Esophagus muscularis mucosa (tissue), 4 donors: ENCODE data around the gene ZNF534. TPM values are rescaled to one million over a fixed set of nuclear protein-coding genes. Genes with fewer than 3 reads are reported as not detected.
A peak's percentile ranks its signal among the peaks of the same experiment; 100 is the strongest.
"Not testable (repeated sequence)": the region's sequence is repeated elsewhere in the genome, so short reads cannot be mapped to it uniquely, and the experiment has no call there.

Source experiments
- DNase-seq: peaks from one replicate; pipeline ENCODE4 v3.0.0-alpha.2; 2017; ENCODE audit errors: extremely low spot score
- H3K27ac ChIP-seq, 4 donors: fragments of 200-600 bp; sonication (generic); replicated peaks in 1 of 4; 1 replicate in 3 of 4; 2 replicates in 1 of 4; pipeline ENCODE4 v1.5.1; 2016 to 2019; ENCODE audit warnings: mild to moderate bottlenecking in 1 of 4
- H3K27me3 ChIP-seq, 4 donors: fragments of 200-600 bp; sonication (generic); one replicate each; pipeline versions ENCODE4 v1.5.1 to v1.6.0; 2016 to 2019
- H3K36me3 ChIP-seq, 4 donors: fragments of 200-600 bp; sonication (generic); one replicate each; pipeline ENCODE4 v1.5.1; 2016 to 2019
- H3K4me1 ChIP-seq, 4 donors: fragments of 200-600 bp; sonication (generic); one replicate each; pipeline ENCODE4 v1.5.1; 2016 to 2019
- H3K4me3 ChIP-seq, 4 donors: fragments of 200-600 bp; sonication (generic); 1 replicate in 2 of 4; 2 replicates in 2 of 4; pipeline ENCODE4 v1.5.1; 2016 to 2019; ENCODE audit warnings: mild to moderate bottlenecking in 4 of 4, moderate library complexity in 1 of 4
- H3K9me3 ChIP-seq, 4 donors: fragments of 200-600 bp; sonication (generic); 1 replicate in 3 of 4; 2 replicates in 1 of 4; pipeline ENCODE4 v1.5.1; 2016 to 2019
- CTCF ChIP-seq, 3 experiments: fragments of 200-600 bp in 2 of 3; fragments of 450-650 bp in 1 of 3; sonication (generic) in 2 of 3; IDR thresholded peaks; one replicate each; pipeline ENCODE4 v1.5.1; 2017 to 2019; ENCODE audit warnings: antibody characterized with exemption in 3 of 3, mild to moderate bottlenecking in 2 of 3, moderate library complexity in 1 of 3
- EP300 ChIP-seq: sonication (generic); formaldehyde crosslinking; IDR thresholded peaks from one replicate; pipeline ENCODE4 v1.6.1; 2017; ENCODE audit warnings: antibody characterized with exemption
- POLR2A ChIP-seq: fragments of 450-650 bp; IDR thresholded peaks from one replicate; pipeline ENCODE4 v1.6.1; 2017; ENCODE audit warnings: antibody characterized with exemption, moderate library complexity, mild to moderate bottlenecking, low read depth
- POLR2AphosphoS5 ChIP-seq, 2 donors: sonication (generic); formaldehyde crosslinking; IDR thresholded peaks; one replicate each; pipeline ENCODE4 v1.6.1; 2017; ENCODE audit warnings: antibody characterized with exemption in 2 of 2
- WGBS: methylation state at CpG from one replicate; pipeline ENCODE4 v1.1.5; 2018; 5-methylcytosine and 5-hydroxymethylcytosine counted together
- intact Hi-C: fragments of 100-400 bp; cut with DNase I; formaldehyde crosslinking; loops from one replicate; pipeline ENCODE4 v1.15.1; 2023
- total RNA-seq, 4 donors: library from RNA; depleted of rRNA; stranded (reverse); fragments of >200 nt; gene quantifications; one replicate each; pipeline versions ENCODE4 v1.1.0 to v1.2.1, GENCODE V29; 2016

ZNF534 gene
- total RNA-seq, 4 donors from 2014 or later, result 0.17 to 0.63 (median 0.43) TPM

GRCh38 chr19:52492201-52492993 lies 63.4 kb downstream of the ZNF534 start:
- no peak for TF ChIP-seq CTCF (IDR thresholded peaks at IDR 0.05)
- TF ChIP-seq POLR2A, result no peak
- no peak for TF ChIP-seq EP300
- TF ChIP-seq POLR2AphosphoS5 (IDR thresholded peaks at IDR 0.05), result no peak
- peaks cover 0 to 8% (median 2%) of the 10 kb centered on the region in 4 donors for H3K36me3 ChIP-seq
- peak overlapping the region; percentile 34 to 48 (median 46) for H3K4me3 ChIP-seq
- peaks cover 0 to 15% (median 0%) of the 10 kb centered on the region in 4 donors for H3K4me1 ChIP-seq
- DNase-seq, result no peak
- H3K27me3 ChIP-seq, result no peaks in the 10 kb centered on the region
- WGBS, result 31% methylated on average over 17 of the region's 37 CpGs
- intact Hi-C loops, result no loop called here
- peaks cover 0 to 71% (median 31%) of the 10 kb centered on the region in 4 donors for H3K9me3 ChIP-seq
- H3K27ac ChIP-seq, result no peak overlapping the region

- Histone ChIP-seq H3K4me1 (peaks cover 0 to 15% (median 0%) of the 10 kb centered on the region in 4 donors), H3K9me3 (peaks cover 0 to 66% (median 25%) of the 10 kb centered on the region in 4 donors), H3K36me3 (peaks cover 0 to 8% (median 2%) of the 10 kb centered on the region in 4 donors), H3K27me3 (no peaks in the 10 kb centered on the region), H3K4me3 (peak overlapping the region; percentile 34 to 48 (median 46)), H3K27ac (no peak overlapping the region)
- TF ChIP-seq CTCF (IDR thresholded peaks at IDR 0.05) (peak; percentile 24 to 43 (median 37)), EP300 (no peak)
- DNase-seq, result no peak
- intact Hi-C loops, result no loop called here
- 7% methylated on average over 19 of the region's 28 CpGs for WGBS
These were observed 64.1 kb downstream of the ZNF534 start for GRCh38 chr19:52492994-52493470.

GRCh38 chr19:52494518-52494917 lies 65.6 kb downstream of the ZNF534 start:
- peaks cover 0 to 14% (median 2%) of the 10 kb centered on the region in 4 donors for H3K36me3 ChIP-seq

GRCh38 chr19:52498571-52498970 lies 69.6 kb downstream of the ZNF534 start:
- Histone ChIP-seq H3K36me3 (peaks cover 12 to 34% (median 23%) of the 10 kb centered on the region in 4 donors), H3K27me3 (no peaks in the 10 kb centered on the region), H3K4me1 (no peaks in the 10 kb centered on the region), H3K9me3 (peaks cover 0 to 36% (median 9%) of the 10 kb centered on the region in 4 donors), H3K27ac (no peak overlapping the region), H3K4me3 (no peak overlapping the region)
- intact Hi-C loops, result no loop called here
- 99% methylated on average over 8 of the region's 8 CpGs for WGBS
- no peak for DNase-seq
- TF ChIP-seq POLR2AphosphoS5 (IDR thresholded peaks at IDR 0.05) (no peak), POLR2A (no peak), EP300 (no peak), CTCF (IDR thresholded peaks at IDR 0.05) (no peak)

More at GRCh38 chr19:52494518-52494917, 65.6 kb downstream of the ZNF534 start:
- Histone ChIP-seq H3K27ac (no peak overlapping the region), H3K4me3 (no peak overlapping the region), H3K4me1 (peaks cover 0 to 15% (median 0%) of the 10 kb centered on the region in 4 donors), H3K27me3 (no peaks in the 10 kb centered on the region), H3K9me3 (peaks cover 0 to 54% (median 16%) of the 10 kb centered on the region in 4 donors)
- TF ChIP-seq EP300 (no peak), POLR2A (no peak), POLR2AphosphoS5 (IDR thresholded peaks at IDR 0.05) (no peak), CTCF (IDR thresholded peaks at IDR 0.05) (no peak)
- no peak for DNase-seq
- 95% methylated on average over 3 of the region's 3 CpGs for WGBS
- intact Hi-C loops, result no loop called here

- H3K27ac ChIP-seq, intact Hi-C loops, H3K27me3 ChIP-seq, DNase-seq, H3K4me1 ChIP-seq, H3K4me3 ChIP-seq: not testable (repeated sequence)
- 35% methylated on average over 3 of the region's 3 CpGs for WGBS
- Histone ChIP-seq H3K9me3 (peaks cover 0 to 37% (median 6%) of the 10 kb centered on the region in 4 donors), H3K36me3 (peaks cover 23 to 53% (median 35%) of the 10 kb centered on the region in 4 donors)
These were observed 71.5 kb downstream of the ZNF534 start for GRCh38 chr19:52500474-52500873.

GRCh38 chr19:52500991-52501390 lies 72.0 kb downstream of the ZNF534 start:
- Histone ChIP-seq H3K36me3 (peaks cover 23 to 58% (median 40%) of the 10 kb centered on the region in 4 donors), H3K9me3 (peaks cover 0 to 35% (median 5%) of the 10 kb centered on the region in 4 donors)
- WGBS, result 88% methylated on average over 12 of the region's 12 CpGs
- intact Hi-C loops, H3K27me3 ChIP-seq, H3K4me3 ChIP-seq, H3K4me1 ChIP-seq, H3K27ac ChIP-seq, DNase-seq: not testable (repeated sequence)
